H1 (cell line): ENCODE measurements around the gene FYB2. TPM values are rescaled to one million over a fixed set of nuclear protein-coding genes. Genes with fewer than 3 reads are reported as not detected.

Experiments used
- BRCA1 ChIP-seq: IDR thresholded peaks from 2 replicates; pipeline ENCODE4 v1.6.1; 2012; ENCODE audit warnings: low read depth, low read length, improper control_type of control experiment
- SUZ12 ChIP-seq: fragments of 200-600 bp; sonication (generic); IDR thresholded peaks from 2 replicates; pipeline ENCODE4 v1.6.1; 2012; ENCODE audit warnings: mild to moderate bottlenecking, inconsistent platforms, low read length, moderate library complexity, mixed read lengths
- polyA plus RNA-seq, 7 experiments: library from polyadenylated mRNA; depleted of rRNA in 3 of 7; stranded (reverse) in 5 of 7; unstranded in 2 of 7; fragments of >200 nt in 5 of 7; fragments of 200-250 nt in 2 of 7; gene quantifications; 1 replicate in 5 of 7; 2 replicates in 1 of 7; 4 replicates in 1 of 7; pipeline versions ENCODE4 v1.2.1 to v1.2.3, GENCODE V29; 2011 to 2013; ENCODE audit warnings: missing spikeins in 2 of 7, mixed read lengths in 2 of 7
- total RNA-seq: library from RNA; stranded (reverse); fragmentation: NEBNext Ultra II Directional; extraction: Animal tissue kit (Norgen Biotek cat#: 25700); gene quantifications from 2 replicates; pipeline ENCODE4 v1.2.1, GENCODE V29; 2021
- TF ChIP-seq, protein P1 (sequence below), 3 experiments: IDR thresholded peaks; 1 replicate in 2 of 3; 2 replicates in 1 of 3; pipeline versions ENCODE4 v1.5.1 to v1.6.1; 2011; ENCODE audit warnings: low read length in 3 of 3, mild to moderate bottlenecking in 3 of 3, inconsistent platforms in 2 of 3, low read depth in 1 of 3, moderate library complexity in 1 of 3; ENCODE audit not compliant: insufficient read depth in 1 of 3; ENCODE audit errors: control extremely low read depth in 1 of 3

FYB2 gene
- total and polyA plus RNA-seq, 2 of the 8 experiments (the other 6 are each of a cell fraction or from before 2014, with no cell fraction given), result 0.11 to 0.17 TPM

DNA sequence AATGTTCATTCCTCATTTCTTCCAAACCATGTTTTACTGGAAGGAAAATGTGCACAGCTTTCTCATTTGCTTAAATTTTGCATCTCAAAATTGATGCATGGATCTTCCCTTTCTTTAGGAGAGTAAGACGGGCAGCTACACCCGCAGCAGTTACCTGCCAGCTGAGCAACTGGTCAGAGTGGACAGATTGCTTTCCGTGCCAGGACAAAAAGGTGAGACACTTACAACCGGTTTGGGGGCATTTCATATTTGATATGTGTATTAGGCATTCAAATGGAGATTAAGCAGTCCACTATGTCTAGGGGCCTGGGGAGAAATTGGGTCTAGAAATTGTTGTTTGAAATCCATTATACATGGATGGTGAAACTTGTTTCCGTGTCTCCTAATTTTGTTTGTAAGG lies 48.3 kb upstream of the FYB2 start (continued):
- TF ChIP-seq SUZ12 (no peak), BRCA1 (no peak)
- TF ChIP-seq, protein P1, sequence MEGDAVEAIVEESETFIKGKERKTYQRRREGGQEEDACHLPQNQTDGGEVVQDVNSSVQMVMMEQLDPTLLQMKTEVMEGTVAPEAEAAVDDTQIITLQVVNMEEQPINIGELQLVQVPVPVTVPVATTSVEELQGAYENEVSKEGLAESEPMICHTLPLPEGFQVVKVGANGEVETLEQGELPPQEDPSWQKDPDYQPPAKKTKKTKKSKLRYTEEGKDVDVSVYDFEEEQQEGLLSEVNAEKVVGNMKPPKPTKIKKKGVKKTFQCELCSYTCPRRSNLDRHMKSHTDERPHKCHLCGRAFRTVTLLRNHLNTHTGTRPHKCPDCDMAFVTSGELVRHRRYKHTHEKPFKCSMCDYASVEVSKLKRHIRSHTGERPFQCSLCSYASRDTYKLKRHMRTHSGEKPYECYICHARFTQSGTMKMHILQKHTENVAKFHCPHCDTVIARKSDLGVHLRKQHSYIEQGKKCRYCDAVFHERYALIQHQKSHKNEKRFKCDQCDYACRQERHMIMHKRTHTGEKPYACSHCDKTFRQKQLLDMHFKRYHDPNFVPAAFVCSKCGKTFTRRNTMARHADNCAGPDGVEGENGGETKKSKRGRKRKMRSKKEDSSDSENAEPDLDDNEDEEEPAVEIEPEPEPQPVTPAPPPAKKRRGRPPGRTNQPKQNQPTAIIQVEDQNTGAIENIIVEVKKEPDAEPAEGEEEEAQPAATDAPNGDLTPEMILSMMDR (IDR thresholded peaks at IDR 0.05; ENCODE audit: control extremely low read depth in 1 of 3, insufficient read depth in 1 of 3, low read depth in 1 of 3, low read length in 3 of 3), result no peak
